HG02973 (cell line): ENCODE results near the gene ANKK1.

ENCODE experiments used
- ATAC-seq: cut with Tn5 transposase; IDR thresholded peaks from one replicate; pipeline ENCODE4 v1.9.1; 2021; ENCODE audit warnings: moderate library complexity; ENCODE audit not compliant: unreplicated experiment

The ANKK1 gene

GRCh38 chr11:113449743-113450142 is 62.2 kb downstream of the ANKK1 start:
- ATAC-seq: no peak
